GM19351 (cell line): ENCODE data around the gene ATRNL1.
"Not testable (repeated sequence)": the region's sequence is repeated elsewhere in the genome, so short reads cannot be mapped to it uniquely, and the experiment has no call there.

Source experiments
- ATAC-seq: cut with Tn5 transposase; IDR thresholded peaks from one replicate; pipeline ENCODE4 v1.9.1; 2021; ENCODE audit warnings: mild to moderate bottlenecking, moderate library complexity; ENCODE audit not compliant: unreplicated experiment

The ATRNL1 gene

DNA sequence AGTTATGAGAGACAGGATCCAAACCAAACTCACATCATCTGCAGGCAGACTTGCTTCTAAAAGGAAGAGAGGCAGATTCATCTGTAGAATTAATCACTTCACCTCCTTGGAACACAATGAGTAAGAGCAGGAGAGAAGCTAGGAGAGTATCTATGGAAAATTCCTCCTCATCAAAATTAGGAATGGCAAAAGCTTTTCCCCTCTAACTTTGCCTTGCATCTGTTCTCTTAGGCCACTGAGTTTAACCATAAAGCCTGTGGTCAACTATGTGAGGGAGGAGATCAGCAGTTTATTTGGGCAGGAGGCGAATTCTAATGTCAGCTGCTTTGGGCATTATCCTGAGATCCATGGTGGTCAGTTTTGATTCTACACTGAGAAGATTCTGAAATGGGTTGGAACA, 618.1 kb downstream of the ATRNL1 start:
- ATAC-seq: no peak

DNA sequence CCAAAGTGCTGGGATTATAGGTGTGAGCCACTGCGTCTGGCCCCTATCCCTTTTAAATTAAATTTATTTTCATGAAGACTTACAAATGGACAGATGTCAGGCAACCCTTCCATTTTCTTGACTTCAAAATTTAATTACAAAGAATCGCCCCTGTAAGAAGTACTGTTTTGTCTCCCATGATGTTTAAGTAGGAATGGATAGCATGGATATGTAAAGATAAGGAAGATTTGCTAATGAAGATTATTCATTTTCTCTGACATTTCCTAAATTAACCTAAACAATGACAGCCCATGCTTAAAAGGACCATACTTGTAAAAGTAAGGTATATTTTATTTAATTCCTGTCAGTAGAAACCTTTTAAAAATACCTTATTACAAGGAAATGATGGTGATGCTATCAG, 627.0 kb downstream of the ATRNL1 start:
- no peak for ATAC-seq

DNA sequence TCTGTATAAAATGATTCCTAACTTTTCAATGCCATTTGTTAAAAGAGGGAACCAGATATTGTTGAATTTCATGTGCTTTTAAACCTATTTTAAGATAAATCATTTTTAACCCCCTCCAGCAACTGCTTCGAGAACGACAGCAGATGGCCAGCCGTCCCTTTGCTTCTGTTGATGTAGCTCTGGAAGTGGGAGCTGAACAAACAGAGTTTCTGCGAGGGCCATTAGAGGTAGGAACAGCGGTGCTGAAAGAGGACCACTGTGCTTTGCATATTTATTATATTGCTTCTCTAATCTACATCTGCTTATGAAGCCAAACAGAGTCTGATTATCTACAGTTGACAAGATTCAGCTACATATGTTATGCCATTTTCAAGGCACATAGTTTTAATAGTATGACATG, 634.0 kb downstream of the ATRNL1 start:
- ATAC-seq: no peak

DNA sequence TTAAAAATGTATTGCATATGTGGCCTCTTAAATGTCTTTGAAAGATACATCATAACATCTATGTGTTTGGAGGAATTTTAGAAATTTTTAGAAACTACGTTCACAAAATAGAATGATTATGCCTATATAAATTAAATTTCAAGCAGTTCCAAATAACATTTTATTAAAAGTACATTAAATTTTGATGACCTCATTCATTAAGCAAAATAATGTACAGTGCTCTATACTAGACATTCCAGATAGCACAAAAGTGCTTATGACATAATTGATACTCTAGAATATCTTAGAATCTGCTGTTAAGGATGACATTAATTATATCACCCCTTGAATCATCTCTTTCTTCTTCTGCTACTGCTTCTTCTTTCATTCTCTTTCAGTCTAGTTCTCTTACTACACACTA, 650.9 kb downstream of the ATRNL1 start:
- no peak for ATAC-seq

DNA sequence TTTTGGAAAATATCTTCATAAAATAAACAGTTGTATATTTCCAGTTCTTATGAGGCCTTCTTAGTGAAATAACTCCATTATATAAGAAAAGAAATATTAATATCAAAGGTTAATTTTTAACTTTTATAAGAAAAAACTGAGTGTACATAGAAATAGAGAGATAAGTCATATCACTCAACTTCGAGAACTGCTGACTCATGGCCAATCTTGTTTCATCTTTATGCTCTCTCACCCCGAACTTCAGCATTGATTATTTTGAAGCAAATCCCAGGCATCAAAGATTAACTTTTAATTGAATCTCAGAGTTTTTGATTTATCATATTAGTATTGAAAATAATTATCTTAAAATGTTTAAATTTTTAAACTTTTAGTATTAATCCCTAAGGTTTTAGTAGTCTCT, 652.8 kb downstream of the ATRNL1 start:
- no peak for ATAC-seq

DNA sequence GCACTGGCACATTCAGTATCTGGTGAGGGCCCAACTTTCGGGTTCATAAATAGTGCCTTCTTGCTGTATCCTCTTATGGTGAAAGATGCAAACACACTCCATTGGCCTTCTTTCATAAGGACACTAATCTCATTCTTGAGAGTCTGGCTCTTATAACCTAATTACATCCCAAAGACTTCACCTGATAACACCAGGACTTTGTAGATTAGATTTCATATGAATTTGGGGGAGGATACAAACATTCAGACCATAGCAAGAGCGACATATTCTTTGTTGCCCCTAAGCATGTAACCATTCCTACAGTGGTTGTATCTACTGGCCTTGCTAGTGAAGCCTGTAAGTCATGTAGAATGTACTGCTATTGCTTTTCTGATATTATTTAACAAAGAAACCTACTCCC, 654.6 kb downstream of the ATRNL1 start:
- ATAC-seq: no peak

DNA sequence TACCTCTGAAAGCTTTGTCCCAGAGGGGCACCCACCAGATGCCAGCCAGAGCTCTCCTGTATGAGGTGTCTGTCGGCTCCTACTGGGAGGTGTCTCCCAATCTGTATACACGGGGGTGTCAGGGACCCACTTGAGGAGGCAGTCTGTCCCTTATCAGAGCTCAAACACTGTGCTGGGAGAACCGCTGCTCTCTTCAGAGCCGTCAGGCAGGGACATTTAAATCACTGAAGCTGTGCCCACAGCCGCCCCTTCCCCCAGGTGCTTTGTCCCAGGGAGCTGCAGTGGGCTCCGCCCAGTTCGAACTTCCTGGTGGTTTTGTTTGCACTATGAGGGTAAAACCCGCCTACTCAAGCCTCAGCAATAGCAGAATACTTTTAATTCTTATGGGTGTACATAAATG, 665.3 kb downstream of the ATRNL1 start:
- not testable (repeated sequence) for ATAC-seq

DNA sequence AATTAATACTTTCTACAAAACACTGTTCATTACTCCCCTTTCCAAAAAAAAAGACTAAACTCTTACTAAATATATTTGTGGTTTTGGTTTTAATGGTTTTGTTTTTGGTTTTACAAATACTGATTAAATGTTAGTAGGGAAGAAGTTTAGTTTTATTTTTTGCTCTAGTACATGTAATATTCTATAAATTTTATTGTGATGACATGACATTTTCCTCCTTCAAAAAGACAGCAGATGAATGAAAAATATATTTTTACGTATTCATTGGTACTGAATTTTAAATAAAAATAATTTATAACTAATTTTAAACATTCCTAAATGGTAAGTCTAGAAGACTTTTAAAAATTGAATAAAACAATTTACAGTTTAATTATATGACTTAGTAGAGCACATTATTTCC, 667.0 kb downstream of the ATRNL1 start:
- no peak for ATAC-seq

DNA sequence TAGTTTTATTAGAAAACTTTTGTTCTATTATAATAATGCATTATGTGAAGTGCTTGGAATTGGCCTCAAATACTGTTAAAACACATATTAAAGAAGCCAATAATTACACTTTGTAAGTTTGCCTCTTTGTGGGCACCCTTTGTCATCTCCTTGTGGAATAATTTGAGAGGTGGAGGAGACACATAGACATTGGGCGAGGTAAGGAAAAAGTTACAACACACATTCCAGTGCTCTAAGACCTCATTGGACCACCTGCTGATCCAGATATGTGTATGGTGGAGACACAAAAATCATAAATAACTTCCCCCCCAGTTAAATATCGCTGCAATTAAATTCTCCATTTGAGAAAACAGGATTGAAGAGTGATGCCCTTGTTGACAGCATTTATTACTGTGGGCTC, 668.0 kb downstream of the ATRNL1 start:
- no peak for ATAC-seq

DNA sequence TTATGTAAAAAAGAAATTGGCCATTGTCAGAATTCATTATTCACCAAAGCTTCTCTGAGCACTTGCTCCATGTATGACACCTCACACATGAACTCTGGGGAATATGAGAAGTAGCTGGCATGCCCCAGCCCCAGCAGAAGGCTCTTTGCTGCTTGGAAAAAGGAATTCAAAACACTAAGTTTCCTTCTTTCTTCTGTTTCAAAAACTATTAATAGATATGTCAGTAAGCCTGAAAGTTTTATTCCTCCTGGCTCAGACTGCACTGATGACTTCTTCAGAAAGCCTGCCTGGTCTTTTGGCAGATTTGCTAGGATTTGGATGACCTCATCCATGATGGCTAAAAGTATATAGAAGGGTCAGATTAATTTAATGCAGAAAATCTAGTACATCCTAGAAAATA, 668.9 kb downstream of the ATRNL1 start:
- ATAC-seq: no peak

DNA sequence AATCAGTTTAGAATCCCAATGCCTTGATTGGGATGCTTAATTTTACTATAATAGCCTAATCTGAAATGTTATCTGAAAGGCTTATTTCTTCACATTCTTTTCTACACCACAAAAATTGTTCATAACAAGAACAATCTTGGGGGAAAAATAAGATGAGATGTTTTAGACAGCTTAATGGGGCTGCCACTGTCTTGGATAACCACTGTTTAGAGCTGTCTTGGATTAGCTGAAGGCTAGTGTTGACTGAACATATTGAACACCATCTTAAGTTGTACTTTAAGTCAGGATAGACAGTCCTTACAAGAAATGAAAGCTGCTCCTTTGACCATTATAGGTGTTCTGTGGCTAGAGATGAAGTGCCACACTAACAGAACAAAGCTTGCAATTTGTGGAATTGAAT, 678.6 kb downstream of the ATRNL1 start:
- no peak for ATAC-seq

DNA sequence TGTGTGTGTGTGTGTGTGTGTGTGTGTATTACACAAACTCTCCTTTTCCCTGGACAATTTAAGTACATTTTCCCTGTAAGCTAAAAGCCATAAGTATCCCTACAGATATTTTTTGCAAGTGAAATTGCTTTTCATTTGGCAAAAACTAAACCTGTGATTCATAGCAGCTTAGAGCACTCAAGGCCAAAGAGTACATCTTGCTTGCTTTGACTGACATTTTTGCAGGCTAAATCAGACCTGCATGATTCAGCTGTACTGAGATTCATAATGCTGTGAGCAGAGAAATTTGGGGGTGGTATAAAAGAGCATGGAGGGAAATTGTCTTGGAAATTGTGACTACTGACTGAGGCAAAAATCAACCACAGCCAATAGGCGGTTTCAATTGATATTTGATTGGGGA, 679.4 kb downstream of the ATRNL1 start:
- no peak for ATAC-seq

DNA sequence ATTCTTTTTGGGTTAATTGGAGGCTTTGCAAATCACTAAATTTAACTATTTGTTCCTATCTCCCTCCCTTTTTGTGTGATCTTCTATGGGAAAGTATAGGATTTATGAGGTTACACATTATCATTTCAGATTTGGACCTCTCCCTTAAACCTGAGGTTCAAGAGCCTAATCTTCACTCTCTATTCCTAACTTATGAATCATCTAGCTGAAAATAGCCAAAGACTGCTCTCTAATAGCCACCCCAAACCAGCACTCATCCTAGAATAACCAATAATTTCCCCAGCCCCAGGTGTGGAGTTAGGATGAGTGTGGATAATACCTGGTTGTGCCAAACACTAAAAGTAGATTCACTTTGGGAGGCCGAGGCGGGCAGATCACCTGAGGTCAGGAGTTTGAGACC, 680.7 kb downstream of the ATRNL1 start:
- ATAC-seq: no peak

DNA sequence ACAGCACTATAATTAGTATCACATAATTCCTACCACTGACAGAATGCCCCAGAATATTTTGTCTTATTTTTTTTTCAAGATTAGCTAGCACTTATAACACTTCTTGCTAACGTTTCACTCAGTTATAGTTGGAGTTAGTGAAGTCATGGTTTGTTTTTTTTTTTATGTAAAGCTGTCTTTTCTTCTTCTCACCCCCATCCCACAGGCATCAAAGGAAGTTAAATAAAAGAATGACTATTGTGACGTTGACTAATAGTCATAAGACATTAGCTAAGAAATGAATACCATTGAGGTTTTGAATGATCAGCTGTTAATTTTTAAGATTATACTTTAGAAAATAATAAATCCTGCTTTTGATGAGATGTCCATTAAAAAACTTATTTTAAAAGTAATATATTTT, 681.6 kb downstream of the ATRNL1 start:
- no peak for ATAC-seq

DNA sequence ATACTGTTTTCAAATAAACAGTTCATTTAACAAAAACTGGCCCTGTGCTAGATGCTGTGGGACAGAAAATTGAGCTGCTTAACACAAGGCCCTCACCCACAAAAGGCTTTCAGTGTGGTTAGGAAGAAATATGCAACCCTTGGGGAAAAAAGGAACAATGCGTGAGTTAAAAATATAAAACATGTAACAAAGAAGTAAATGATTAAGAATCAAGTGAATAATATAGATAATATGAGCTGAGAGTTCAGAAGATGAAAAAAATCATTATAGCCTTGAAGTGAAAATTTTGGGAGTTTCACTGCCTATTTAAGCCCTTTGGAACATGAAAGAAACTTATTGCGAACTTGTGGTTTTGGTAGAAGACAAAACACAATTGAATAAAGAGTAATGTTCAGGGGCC, 684.5 kb downstream of the ATRNL1 start:
- no peak for ATAC-seq

DNA sequence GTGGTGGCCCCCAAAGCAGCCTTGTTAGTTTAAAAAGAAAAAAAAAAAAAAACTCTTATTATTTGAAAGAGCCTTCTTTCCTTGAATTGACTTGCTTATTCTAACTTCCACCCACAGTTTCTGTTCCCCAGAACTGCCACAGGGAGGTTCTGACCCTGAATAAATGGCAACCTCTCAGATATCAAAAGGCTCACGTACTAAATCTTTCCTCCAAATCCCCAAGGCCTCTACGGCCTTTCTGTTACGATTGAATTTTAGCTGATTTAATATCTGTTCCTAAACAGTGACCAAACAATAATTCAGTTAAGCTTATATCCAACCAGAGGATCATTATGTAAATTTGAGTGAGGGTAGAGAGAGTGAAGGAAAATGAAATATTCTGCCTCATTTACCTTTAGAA, 697.1 kb downstream of the ATRNL1 start:
- ATAC-seq: no peak

DNA sequence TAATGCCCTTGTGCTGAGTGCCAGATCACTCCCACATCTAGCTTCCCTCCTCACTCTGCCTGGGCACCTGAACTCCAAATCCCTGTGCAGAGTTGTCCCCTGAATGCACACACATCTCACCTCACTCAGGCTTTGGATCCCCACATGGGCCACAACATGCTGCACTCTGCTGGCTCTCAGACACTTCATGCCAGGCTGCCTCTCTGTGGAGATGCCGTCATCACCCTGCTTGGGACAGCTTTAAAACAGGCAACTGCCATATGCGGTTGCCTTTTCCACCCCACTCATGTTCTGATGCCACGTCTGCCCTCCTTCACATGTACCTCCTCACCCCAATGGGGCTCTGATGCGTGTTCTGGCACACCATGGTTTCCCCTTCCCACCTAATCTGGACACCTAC, 702.8 kb downstream of the ATRNL1 start:
- no peak for ATAC-seq

DNA sequence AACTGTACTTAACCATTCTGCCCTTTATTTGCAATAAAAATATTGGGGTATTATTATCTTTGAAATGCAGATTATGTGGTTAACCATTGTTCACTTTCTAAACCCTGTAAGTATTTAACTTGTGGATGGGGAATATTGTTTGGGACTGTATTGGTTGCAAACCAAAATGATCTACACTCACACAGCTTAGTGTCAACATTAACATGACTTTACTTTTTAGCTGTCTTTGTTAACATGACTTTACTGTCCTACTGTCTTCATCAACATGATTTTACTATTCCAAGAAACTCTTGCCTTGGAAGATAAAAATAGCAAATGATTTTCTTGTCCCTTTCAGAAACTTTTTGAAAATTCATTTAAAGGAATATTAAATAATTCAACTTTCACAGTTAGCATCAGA, 708.3 kb downstream of the ATRNL1 start:
- ATAC-seq: no peak

DNA sequence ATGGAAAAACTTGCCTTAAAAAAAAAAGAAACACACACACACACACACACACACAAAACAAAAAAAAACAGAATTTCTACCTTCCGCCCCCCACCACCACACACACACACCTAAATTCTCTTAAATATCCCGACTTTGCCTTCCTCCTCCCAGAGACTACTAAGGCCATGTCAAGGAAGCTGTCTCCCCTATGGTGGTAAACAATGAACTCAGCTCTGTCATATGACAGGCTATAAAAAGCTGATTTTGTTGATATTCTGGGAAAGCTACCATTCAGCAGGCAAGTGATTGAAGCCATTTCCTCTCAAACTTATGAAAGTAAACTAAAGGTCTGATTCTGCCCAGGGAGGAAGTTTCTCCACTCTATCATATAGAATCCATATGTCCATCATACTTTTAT, 708.8 kb downstream of the ATRNL1 start:
- no peak for ATAC-seq

DNA sequence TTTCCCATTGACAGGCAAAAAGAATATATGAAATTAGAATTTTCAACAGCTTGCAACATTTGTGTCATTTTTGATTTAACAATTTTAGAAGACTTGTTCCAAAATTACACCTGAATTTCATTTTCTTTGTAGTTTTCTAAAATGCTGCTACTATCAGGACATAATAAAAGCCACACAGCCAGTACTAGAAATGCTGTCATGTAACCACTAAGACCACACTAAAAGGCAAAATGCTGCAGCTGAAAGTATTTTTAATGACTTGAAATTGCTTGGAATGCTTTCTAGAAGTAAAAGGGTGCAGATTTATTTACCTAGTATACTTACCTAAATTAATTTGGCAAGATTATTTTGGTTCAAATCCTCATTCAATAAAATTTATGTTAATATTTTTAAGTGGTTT, 709.7 kb downstream of the ATRNL1 start:
- no peak for ATAC-seq

DNA sequence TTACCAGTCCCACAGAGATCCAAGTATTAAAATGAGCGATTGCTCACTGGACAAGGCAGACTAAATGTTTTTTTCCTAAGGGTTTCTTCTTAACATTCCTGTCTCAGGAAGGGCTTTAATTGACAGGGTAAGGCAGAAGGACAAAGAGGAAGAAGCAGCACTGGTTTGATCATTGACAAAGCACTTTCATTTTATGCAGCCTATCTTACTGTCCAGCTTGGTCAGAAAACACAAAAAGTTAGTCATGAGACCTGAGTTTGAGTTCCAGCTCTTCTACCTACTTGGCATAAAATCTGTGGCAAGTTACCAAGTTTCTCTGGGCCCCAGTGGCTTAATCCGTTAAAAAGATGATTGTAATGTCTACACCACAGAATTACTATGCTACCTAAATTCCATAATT, 721.4 kb downstream of the ATRNL1 start:
- no peak for ATAC-seq

DNA sequence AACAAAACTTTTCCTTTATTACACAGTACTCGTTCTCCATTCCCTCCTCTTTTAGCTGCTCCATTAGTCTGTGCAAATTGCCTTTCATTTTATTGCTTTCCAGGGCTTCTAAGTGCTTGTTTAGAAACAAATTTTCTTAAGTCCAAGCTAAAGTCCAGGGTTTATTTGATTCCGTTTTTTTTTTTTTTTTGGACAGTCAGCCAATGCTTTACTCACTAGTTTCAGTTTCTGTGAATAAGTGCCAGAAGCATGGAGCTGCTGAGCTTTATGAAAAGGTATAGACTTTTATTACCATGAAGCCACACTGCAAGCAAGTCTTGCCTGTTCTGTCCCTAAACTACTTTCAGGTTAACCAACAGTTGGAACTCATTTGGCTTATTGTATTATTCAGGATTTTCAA, 724.8 kb downstream of the ATRNL1 start:
- ATAC-seq: no peak

DNA sequence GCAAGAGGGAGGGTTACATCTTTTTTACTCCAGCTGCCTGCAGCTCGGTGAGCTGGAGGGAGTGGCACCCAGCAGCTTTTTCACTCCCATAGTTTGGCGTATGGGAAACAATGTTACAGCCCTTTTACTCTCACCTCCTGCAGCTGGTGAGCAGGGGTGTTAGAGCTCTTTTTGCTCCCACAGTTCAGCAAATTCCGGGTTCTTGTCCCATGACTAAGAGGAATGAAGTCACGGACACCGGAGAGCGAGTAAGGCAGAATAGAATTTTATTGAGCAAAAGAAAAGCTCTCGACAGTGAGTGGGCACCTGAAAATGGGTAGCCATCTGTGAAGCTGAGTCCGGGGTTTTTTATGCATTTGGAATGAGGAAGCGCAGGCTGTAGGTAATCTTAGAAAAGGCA, 733.2 kb downstream of the ATRNL1 start:
- ATAC-seq: no peak
